Breast epithelium (tissue), 3 donors: ENCODE data around the gene HIVEP3.

ENCODE experiments used
- CTCF ChIP-seq, 3 donors: fragments of 450-650 bp; IDR thresholded peaks; one replicate each; pipeline ENCODE4 v1.5.1; 2016 to 2017; ENCODE audit warnings: antibody characterized with exemption in 3 of 3, mild to moderate bottlenecking in 3 of 3, moderate library complexity in 3 of 3
- POLR2A ChIP-seq: fragments of 450-650 bp; IDR thresholded peaks from one replicate; pipeline ENCODE4 v1.6.1; 2016; ENCODE audit warnings: antibody characterized with exemption, mild to moderate bottlenecking, moderate library complexity
- POLR2AphosphoS5 ChIP-seq, 3 donors: sonication (generic); formaldehyde crosslinking; IDR thresholded peaks; one replicate each; pipeline ENCODE4 v1.6.1; 2017; ENCODE audit warnings: antibody characterized with exemption in 3 of 3

GRCh38 chr1:41475346-41475745, 443.4 kb downstream of the HIVEP3 start:
- TF ChIP-seq POLR2AphosphoS5 (IDR thresholded peaks at IDR 0.05) (no peak), CTCF (IDR thresholded peaks at IDR 0.05) (no peak), POLR2A (no peak)
